ACHN (cell line): Measurements from ENCODE around the gene GPAT3.

Source experiments
- DNase-seq: peaks from one replicate; pipeline ENCODE4 v3.0.0-alpha.2; 2015
- in situ Hi-C: cut with HindIII; loops from 2 replicates; pipeline ENCODE4 v1.10.0; 2017; ENCODE audit warnings: low sequenced_read_pairs, low pct_ligation_motif_present, low pct_unique_long_range_greater_than_20kb

The GPAT3 gene

DNA sequence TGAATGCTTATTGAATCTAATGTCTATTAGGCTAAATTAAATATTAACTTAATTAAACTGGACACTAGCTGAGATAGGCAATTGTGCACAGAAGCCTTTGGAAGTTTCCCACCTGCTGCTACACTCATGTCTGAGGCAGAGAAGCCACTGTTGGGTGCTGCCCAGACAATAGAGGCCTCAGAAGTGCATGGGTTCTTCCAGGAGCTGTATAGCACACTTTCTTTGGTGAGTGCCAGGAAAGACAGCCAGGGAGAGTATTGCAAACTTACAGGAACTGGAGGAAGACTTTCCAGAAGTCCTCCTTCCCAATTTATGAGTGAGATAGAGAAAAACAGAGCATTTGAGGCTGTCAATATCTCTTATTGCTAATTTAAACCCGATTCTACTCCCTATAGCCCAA is 89.9 kb downstream of the GPAT3 start:
- DNase-seq = no peak
- in situ Hi-C loops = no loop called here

GRCh38 chr4:83626245-83626836 is 90.4 kb downstream of the GPAT3 start:
- no peak for DNase-seq

DNA sequence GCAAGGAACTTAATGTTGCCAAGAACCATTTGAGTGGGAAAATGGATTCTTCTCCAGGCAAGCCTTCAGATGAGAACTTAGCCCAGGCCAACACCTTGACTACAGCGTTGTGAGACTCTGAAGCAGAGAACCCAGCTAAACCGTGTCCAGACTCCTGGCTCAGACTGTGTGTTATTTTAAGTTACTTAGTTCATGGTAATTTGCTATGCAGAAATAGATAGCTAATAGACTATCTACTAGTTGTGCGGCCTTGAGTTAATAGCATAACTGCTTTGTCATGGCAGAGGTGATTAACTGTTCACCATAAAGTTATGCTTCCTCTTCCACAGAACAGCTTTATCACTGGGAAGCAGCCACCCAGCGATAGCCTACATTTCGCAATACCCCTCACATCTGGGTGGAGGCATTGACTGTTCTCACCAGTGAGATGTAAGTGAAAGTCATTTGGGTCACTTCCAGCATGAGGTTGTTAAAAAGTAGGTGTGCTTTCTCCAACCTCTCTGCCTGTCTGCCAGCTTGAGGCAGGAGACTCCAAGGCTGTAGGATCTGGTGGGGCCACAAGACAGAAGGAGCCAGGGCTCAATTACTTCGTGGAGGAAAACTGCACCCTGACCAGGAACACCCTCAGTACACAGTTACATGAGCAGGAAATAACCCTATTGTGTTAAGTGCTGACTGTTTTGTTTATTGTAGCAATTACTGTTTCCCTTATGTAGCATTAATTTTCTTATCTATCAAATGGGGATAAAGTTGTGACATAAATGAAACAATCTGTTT is 94.2 kb downstream of the GPAT3 start:
- in situ Hi-C loops = no loop called here
- no peak for DNase-seq

More at GRCh38 chr4:83626245-83626836, 90.4 kb downstream of the GPAT3 start:
- in situ Hi-C loops = no loop called here

DNA sequence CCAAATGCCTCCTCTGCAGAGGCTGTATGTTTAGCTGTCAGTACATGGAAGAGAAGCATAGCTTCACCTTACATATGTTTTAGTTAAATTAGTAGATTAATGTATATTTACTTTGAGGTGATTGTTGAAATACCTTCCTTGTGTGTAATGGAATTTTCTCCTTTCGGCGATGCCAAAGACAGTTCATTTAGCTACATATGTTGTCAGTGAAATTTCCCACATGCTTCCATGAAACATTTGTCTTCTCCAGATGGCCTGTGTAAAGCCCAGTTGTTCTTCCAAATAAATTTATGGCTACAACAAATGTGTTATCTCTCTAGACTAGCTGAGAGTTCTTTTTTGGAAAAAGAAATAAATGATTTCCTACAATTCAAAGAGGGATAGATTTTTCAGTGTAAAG is 95.2 kb downstream of the GPAT3 start:
- in situ Hi-C loops = no loop called here
- no peak for DNase-seq

GRCh38 chr4:83636930-83637329 is 101.0 kb downstream of the GPAT3 start:
- no peak for DNase-seq
- in situ Hi-C loops = no loop called here

GRCh38 chr4:83639849-83640493 is 104.1 kb downstream of the GPAT3 start:
- in situ Hi-C loops = no loop called here
- DNase-seq = peak; percentile 70

DNA sequence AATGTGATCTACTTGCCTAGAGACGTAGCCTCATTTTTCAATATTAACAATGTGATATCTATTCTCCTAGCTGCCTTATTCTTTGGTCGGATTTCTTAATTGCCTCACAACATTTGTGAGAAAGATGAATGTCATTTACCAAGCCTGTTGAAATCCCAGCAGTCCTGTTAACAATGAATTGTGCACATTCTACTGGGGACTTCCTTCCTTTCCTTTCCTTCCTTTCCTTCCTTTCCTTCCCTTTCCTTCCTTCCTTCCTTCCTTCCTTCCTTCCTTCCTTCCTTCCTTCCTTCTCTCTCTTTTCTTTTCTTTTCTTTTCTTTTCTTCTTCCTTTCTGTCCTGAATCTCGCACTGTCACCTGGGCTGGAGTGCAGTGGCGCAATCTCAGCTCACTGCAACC is 107.1 kb downstream of the GPAT3 start:
- in situ Hi-C loops = no loop called here
- no peak for DNase-seq

- DNase-seq = peak; percentile 59
These were observed 109.1 kb downstream of the GPAT3 start for GRCh38 chr4:83644677-83645659.

GRCh38 chr4:83646538-83647239 is 110.8 kb downstream of the GPAT3 start:
- in situ Hi-C loops = no loop called here
- no peak for DNase-seq

More at GRCh38 chr4:83644677-83645659, 109.1 kb downstream of the GPAT3 start:
- in situ Hi-C loops = no loop called here

GRCh38 chr4:83651846-83652245 is 115.9 kb downstream of the GPAT3 start:
- no peak for DNase-seq
- in situ Hi-C loops = no loop called here
